ENCODE results near the gene REL. TPM values are rescaled to one million over a fixed set of nuclear protein-coding genes. Genes with fewer than 3 reads are reported as not detected.

REL gene
- total and polyA plus RNA-seq, 9 of the 15 experiments (the other 6 are each of a cell fraction or from before 2014, with no cell fraction given) = 0.63 to 8.6 (median 6.3) TPM

GRCh38 chr2:60954139-60954538 is 72.8 kb downstream of the REL start:
- no peak for DNase-seq (ENCODE audit: extremely low read depth in 1 of 4, low spot score in 3 of 4)
- H3K9ac ChIP-seq (ENCODE audit: insufficient read depth in 1 of 2, low read depth in 2 of 2, low read length in 2 of 2) = no peak overlapping the region
- no peak overlapping the region for H3K4me3 ChIP-seq
- ChIA-PET CTCF (ENCODE audit: low intra/inter-chr PET ratio) (no interaction called here), POLR2A (no interaction called here)
- intact Hi-C loops (cut with micrococcal nuclease) = no loop called here
- WGBS (ENCODE audit: insufficient coverage, low coverage, missing lambda C conversion rate) = 13% methylated on average over 2 of the region's 2 CpGs
- no peaks in the 10 kb centered on the region for H4K20me1 ChIP-seq (replicated peaks; ENCODE audit: control insufficient read depth, insufficient read depth, low read length)
- ATAC-seq = no peak
- no peaks in the 10 kb centered on the region for H3K9me3 ChIP-seq (replicated peaks; ENCODE audit: control insufficient read depth, insufficient read depth, low read depth, low read length)
- H2AFZ ChIP-seq (ENCODE audit: low read depth, low read length) = no peak overlapping the region
- BruUV-seq (replicated peaks) = no TSS peak
- H3K9me1 ChIP-seq (ENCODE audit: control insufficient read depth, insufficient read depth, low read length) = no peaks in the 10 kb centered on the region
- FAIRE-seq = no peak
- in situ Hi-C loops (cut with MboI) = no loop called here
- H3K4me1 ChIP-seq (replicated peaks in 1 of 2; ENCODE audit: control insufficient read depth in 2 of 2, insufficient read depth in 2 of 2, low read length in 2 of 2) = no peaks in the 10 kb centered on the region
- TF ChIP-seq POLR2H (tag; IDR thresholded peaks at IDR 0.05; ENCODE audit: low read depth) (no peak), REST (IDR thresholded peaks at IDR 0.05; ENCODE audit: borderline replicate concordance) (no peak), REST (CRISPR knock-in tag; IDR thresholded peaks at IDR 0.05; ENCODE audit: low read depth) (no peak), CBFA2T2 (conservative IDR thresholded peaks at IDR 0.05) (no peak)
- H3K79me2 ChIP-seq (ENCODE audit: control insufficient read depth, insufficient read depth, low read length) = no peaks in the 10 kb centered on the region
- H3K4me2 ChIP-seq (ENCODE audit: insufficient read depth, low read length) = no peak overlapping the region
- peaks cover 3% of the 10 kb centered on the region; the same call in 1 of the 3 replicates for H3K36me3 ChIP-seq (ENCODE audit: control insufficient read depth, insufficient read depth, low read length)
- H3K27me3 ChIP-seq (ENCODE audit: control insufficient read depth in 2 of 2, insufficient read depth in 2 of 2, low read length in 2 of 2) = no peaks in the 10 kb centered on the region
- no peak overlapping the region for H3K27ac ChIP-seq (ENCODE audit: extremely low read depth, low read depth, low read length)
